ENCODE data around the gene LMF1. TPM values are rescaled to one million over a fixed set of nuclear protein-coding genes. Genes with fewer than 3 reads are reported as not detected.

Gene LMF1
- total and polyA plus RNA-seq, 2 of the 4 experiments (the other 2 are of a cell fraction), result 7.7 to 13.1 TPM

Other genes with a start within 250 kb of the LMF1 start
- 7.3 and 7.5 TPM in 2 replicates for gene ANTKMT, start 249.8 kb downstream of the LMF1 start, total RNA-seq (2012; rRNA removed)
- gene ANTKMT, start 249.8 kb downstream of the LMF1 start, polyA plus RNA-seq (2012; rRNA removed), result 16.2 and 25.7 TPM in 2 replicates
- gene CCDC78, start 244.5 kb downstream of the LMF1 start, total RNA-seq (2012; rRNA removed), result 0.54 and 0.56 TPM in 2 replicates
- 4.6 and 5.5 TPM in 2 replicates for gene CCDC78, start 244.5 kb downstream of the LMF1 start, polyA plus RNA-seq (2012; rRNA removed)
- 3.0 and 3.1 TPM in 2 replicates for gene HAGHL, start 243.9 kb downstream of the LMF1 start, total RNA-seq (2012; rRNA removed)
- 12.5 and 17.5 TPM in 2 replicates for gene HAGHL, start 243.9 kb downstream of the LMF1 start, polyA plus RNA-seq (2012; rRNA removed)
- gene CIAO3, start 230.0 kb downstream of the LMF1 start, total RNA-seq (2012; rRNA removed), result 13.9 and 17.0 TPM in 2 replicates
- 20.2 and 20.5 TPM in 2 replicates for gene CIAO3, start 230.0 kb downstream of the LMF1 start, polyA plus RNA-seq (2012; rRNA removed)
- gene MSLN, start 210.2 kb downstream of the LMF1 start, total RNA-seq (2012; rRNA removed), result not detected in 2 replicates
- 0.14 and 0.22 TPM in 2 replicates for gene MSLN, start 210.2 kb downstream of the LMF1 start, polyA plus RNA-seq (2012; rRNA removed)
- gene RPUSD1, start 182.6 kb downstream of the LMF1 start, total RNA-seq (2012; rRNA removed), result 11.7 and 13.1 TPM in 2 replicates
- 32.3 and 43.3 TPM in 2 replicates for gene RPUSD1, start 182.6 kb downstream of the LMF1 start, polyA plus RNA-seq (2012; rRNA removed)
- 3.1 and 3.2 TPM in 2 replicates for gene CHTF18, start 182.4 kb downstream of the LMF1 start, total RNA-seq (2012; rRNA removed)
- gene CHTF18, start 182.4 kb downstream of the LMF1 start, polyA plus RNA-seq (2012; rRNA removed), result 21.4 and 28.1 TPM in 2 replicates
- not detected in 2 replicates for gene GNG13, start 170.2 kb downstream of the LMF1 start, total RNA-seq (2012; rRNA removed)
- not detected in 2 replicates for gene GNG13, start 170.2 kb downstream of the LMF1 start, polyA plus RNA-seq (2012; rRNA removed)
- under 0.01 TPM in 2 replicates for gene SOX8, start 10.8 kb upstream of the LMF1 start, total RNA-seq (2012; rRNA removed)
- gene SOX8, start 10.8 kb upstream of the LMF1 start, polyA plus RNA-seq (2012; rRNA removed), result 0.26 and 0.27 TPM in 2 replicates
- not detected in 2 replicates for gene SSTR5, start 101.8 kb upstream of the LMF1 start, total RNA-seq (2012; rRNA removed)
- gene SSTR5, start 101.8 kb upstream of the LMF1 start, polyA plus RNA-seq (2012; rRNA removed), result not detected in 2 replicates
- gene C1QTNF8, start 125.3 kb upstream of the LMF1 start, total RNA-seq (2012; rRNA removed), result not detected in 2 replicates
- gene C1QTNF8, start 125.3 kb upstream of the LMF1 start, polyA plus RNA-seq (2012; rRNA removed), result not detected in 2 replicates
- gene CACNA1H, start 182.1 kb upstream of the LMF1 start, total RNA-seq (2012; rRNA removed), result 1.6 and 1.7 TPM in 2 replicates
- gene CACNA1H, start 182.1 kb upstream of the LMF1 start, polyA plus RNA-seq (2012; rRNA removed), result 5.8 and 6.1 TPM in 2 replicates